Brain microvascular endothelial cell (primary cell): ENCODE data around the gene NCLN.
"Not testable (repeated sequence)": the region's sequence is repeated elsewhere in the genome, so short reads cannot be mapped to it uniquely, and the experiment has no call there.

Source experiments
- DNase-seq: peaks from one replicate; pipeline ENCODE4 v3.0.0-alpha.2; 2020
- H3K27ac ChIP-seq: fragments of 250-450 bp; sonication (Bioruptor Pico); 2 replicates; pipeline ENCODE4 v1.5.1; 2020; ENCODE audit warnings: mild to moderate bottlenecking, moderate library complexity
- H3K27me3 ChIP-seq: fragments of 250-450 bp; sonication (Bioruptor Pico); replicated peaks from 2 replicates; pipeline ENCODE4 v1.5.1; 2020; ENCODE audit warnings: mild to moderate bottlenecking
- H3K36me3 ChIP-seq: fragments of 250-450 bp; sonication (Bioruptor Pico); replicated peaks from 2 replicates; pipeline ENCODE4 v1.5.1; 2020; ENCODE audit warnings: mild to moderate bottlenecking
- H3K4me3 ChIP-seq: 2 replicates; pipeline ENCODE4 v1.5.1; 2011; ENCODE audit warnings: low read depth, mild to moderate bottlenecking, control low read depth, low read length, moderate library complexity
- CTCF ChIP-seq: IDR thresholded peaks from 2 replicates; pipeline ENCODE4 v1.5.1; 2011; ENCODE audit warnings: low read depth, mild to moderate bottlenecking, moderate library complexity, low read length, control low read depth, inconsistent platforms; ENCODE audit errors: missing control alignments
- in situ Hi-C: cut with HindIII; loops from 2 replicates; pipeline ENCODE4 v1.10.0; 2017; ENCODE audit warnings: low sequenced_read_pairs, low pct_ligation_motif_present

NCLN gene

GRCh38 chr19:3153286-3154230, 32.2 kb upstream of the NCLN start:
- no peak overlapping the region for H3K4me3 ChIP-seq
- DNase-seq = no peak
- H3K27me3 ChIP-seq = no peaks in the 10 kb centered on the region
- no peak for TF ChIP-seq CTCF
- H3K27ac ChIP-seq = no peak overlapping the region
- in situ Hi-C loops = no loop called here
- H3K36me3 ChIP-seq = no peaks in the 10 kb centered on the region

- H3K36me3 ChIP-seq, H3K27me3 ChIP-seq, in situ Hi-C loops, H3K4me3 ChIP-seq, DNase-seq: not testable (repeated sequence)
- peak overlapping the region; percentile 94 for H3K27ac ChIP-seq
Observed at GRCh38 chr19:3154447-3154846, 31.3 kb upstream of the NCLN start.

- no peak for TF ChIP-seq CTCF
- no peak overlapping the region for H3K4me3 ChIP-seq
- H3K36me3 ChIP-seq = no peaks in the 10 kb centered on the region
- H3K27me3 ChIP-seq = no peaks in the 10 kb centered on the region
- peak overlapping the region; percentile 94 for H3K27ac ChIP-seq
- in situ Hi-C loops = no loop called here
- peak; percentile 100 for DNase-seq
Observed at GRCh38 chr19:3154957-3155736, 30.6 kb upstream of the NCLN start.

GRCh38 chr19:3157096-3157845, 28.5 kb upstream of the NCLN start:
- H3K36me3 ChIP-seq = no peaks in the 10 kb centered on the region

GRCh38 chr19:3159565-3159964, 26.2 kb upstream of the NCLN start:
- no peak for DNase-seq
- no peak for TF ChIP-seq CTCF
- H3K27ac ChIP-seq = no peak overlapping the region
- in situ Hi-C loops = no loop called here
- H3K4me3 ChIP-seq = no peak overlapping the region
- no peaks in the 10 kb centered on the region for H3K36me3 ChIP-seq
- H3K27me3 ChIP-seq = no peaks in the 10 kb centered on the region

More at GRCh38 chr19:3157096-3157845, 28.5 kb upstream of the NCLN start:
- no peak overlapping the region for H3K27ac ChIP-seq
- DNase-seq = no peak
- TF ChIP-seq CTCF = no peak
- in situ Hi-C loops = no loop called here
- no peaks in the 10 kb centered on the region for H3K27me3 ChIP-seq
- no peak overlapping the region for H3K4me3 ChIP-seq
